NK-92 (cell line): ENCODE results near the gene GTF3C4.

Experiments
- DNase-seq: peaks from one replicate; lab custom pipeline; 2025; ENCODE audit not compliant: unreplicated experiment; lab: John Stamatoyannopoulos, UW

Gene GTF3C4

GRCh38 chr9:132730054-132731033 lies 60.1 kb downstream of the GTF3C4 start:
- DNase-seq = no peak

- no peak for DNase-seq
Observed at GRCh38 chr9:132731230-132731629, 61.0 kb downstream of the GTF3C4 start.

- DNase-seq = no peak
Observed at GRCh38 chr9:132732326-132733259, 62.3 kb downstream of the GTF3C4 start.

- DNase-seq = no peak
Observed at GRCh38 chr9:132733260-132733815, 63.1 kb downstream of the GTF3C4 start.

- no peak for DNase-seq
Observed at GRCh38 chr9:132739710-132740310, 69.5 kb downstream of the GTF3C4 start.

- no peak for DNase-seq
Observed at GRCh38 chr9:132740526-132741309, 70.5 kb downstream of the GTF3C4 start.

GRCh38 chr9:132742821-132743311 lies 72.6 kb downstream of the GTF3C4 start:
- DNase-seq = no peak

GRCh38 chr9:132743931-132744479 lies 73.7 kb downstream of the GTF3C4 start:
- DNase-seq = no peak
